ENCODE data around the gene MC1R.

DNA sequence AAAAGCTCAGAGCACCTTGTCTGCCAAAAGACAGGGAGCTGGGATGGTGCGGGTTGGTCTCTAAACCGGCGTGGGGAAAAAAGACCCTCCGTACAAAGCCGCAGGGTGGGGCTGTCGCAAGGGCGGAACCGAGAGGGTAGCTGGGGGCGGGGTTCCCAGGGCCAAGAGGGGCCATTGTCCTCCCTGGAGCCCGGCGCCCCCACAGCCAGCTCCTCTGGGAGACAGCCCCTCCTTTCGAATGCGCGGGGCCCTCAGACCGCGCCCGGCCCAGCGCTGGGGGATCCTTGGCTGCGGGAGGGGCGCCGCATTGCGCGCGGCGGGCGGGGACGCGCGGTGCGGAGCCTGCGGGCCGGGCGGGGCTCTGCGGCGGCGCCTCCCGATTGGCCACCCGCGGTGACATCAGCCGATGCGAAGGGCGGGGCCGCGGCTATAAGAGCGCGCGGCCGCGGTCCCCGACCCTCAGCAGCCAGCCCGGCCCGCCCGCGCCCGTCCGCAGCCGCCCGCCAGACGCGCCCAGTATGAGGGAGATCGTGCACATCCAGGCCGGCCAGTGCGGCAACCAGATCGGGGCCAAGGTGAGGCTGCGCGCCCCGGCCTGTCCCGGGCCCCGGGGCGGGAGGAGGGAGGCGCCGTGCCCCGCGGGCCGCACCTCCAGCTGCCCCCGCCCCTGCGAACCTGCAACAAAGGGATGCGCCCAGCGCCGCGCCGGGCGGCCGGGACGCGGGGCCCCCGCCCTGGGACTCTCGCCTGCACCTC lies 4.4 kb downstream of the MC1R start, which contains the start of gene TUBB3:
- TF ChIP-seq RAD21 (IDR thresholded peaks at IDR 0.05; ENCODE audit: low read depth) (no peak), CTCF (IDR thresholded peaks at IDR 0.05 in 2 of 3, conservative IDR thresholded peaks at IDR 0.05 in 1 of 3; ENCODE audit: borderline replicate concordance in 1 of 3, insufficient read depth in 1 of 3, low read depth in 2 of 3, low read length in 2 of 3) (peak in 2 of 3 experiments; percentile 16 to 17; a peak in 2 of 6 replicates), EZH2phosphoT487 (IDR thresholded peaks at IDR 0.05; ENCODE audit: borderline replicate concordance) (no peak), FOSL1 (IDR thresholded peaks at IDR 0.05; ENCODE audit: low read depth) (no peak), SRF (IDR thresholded peaks at IDR 0.05; ENCODE audit: low read depth) (no peak), POLR2A (IDR thresholded peaks at IDR 0.05; ENCODE audit: borderline replicate concordance, extremely low read depth, insufficient read depth, insufficient read length) (peak; percentile 99), EZH2 (IDR thresholded peaks at IDR 0.05) (no peak), ZNF274 (IDR thresholded peaks at IDR 0.05; ENCODE audit: low read depth, low read length) (no peak), POLR2AphosphoS5 (IDR thresholded peaks at IDR 0.05; ENCODE audit: low read depth, low read length) (peak; percentile 100), SP1 (IDR thresholded peaks at IDR 0.05; ENCODE audit: low read depth) (no peak), SIN3A (IDR thresholded peaks at IDR 0.05; ENCODE audit: low read depth) (no peak)
- TF ChIP-seq, protein P1, sequence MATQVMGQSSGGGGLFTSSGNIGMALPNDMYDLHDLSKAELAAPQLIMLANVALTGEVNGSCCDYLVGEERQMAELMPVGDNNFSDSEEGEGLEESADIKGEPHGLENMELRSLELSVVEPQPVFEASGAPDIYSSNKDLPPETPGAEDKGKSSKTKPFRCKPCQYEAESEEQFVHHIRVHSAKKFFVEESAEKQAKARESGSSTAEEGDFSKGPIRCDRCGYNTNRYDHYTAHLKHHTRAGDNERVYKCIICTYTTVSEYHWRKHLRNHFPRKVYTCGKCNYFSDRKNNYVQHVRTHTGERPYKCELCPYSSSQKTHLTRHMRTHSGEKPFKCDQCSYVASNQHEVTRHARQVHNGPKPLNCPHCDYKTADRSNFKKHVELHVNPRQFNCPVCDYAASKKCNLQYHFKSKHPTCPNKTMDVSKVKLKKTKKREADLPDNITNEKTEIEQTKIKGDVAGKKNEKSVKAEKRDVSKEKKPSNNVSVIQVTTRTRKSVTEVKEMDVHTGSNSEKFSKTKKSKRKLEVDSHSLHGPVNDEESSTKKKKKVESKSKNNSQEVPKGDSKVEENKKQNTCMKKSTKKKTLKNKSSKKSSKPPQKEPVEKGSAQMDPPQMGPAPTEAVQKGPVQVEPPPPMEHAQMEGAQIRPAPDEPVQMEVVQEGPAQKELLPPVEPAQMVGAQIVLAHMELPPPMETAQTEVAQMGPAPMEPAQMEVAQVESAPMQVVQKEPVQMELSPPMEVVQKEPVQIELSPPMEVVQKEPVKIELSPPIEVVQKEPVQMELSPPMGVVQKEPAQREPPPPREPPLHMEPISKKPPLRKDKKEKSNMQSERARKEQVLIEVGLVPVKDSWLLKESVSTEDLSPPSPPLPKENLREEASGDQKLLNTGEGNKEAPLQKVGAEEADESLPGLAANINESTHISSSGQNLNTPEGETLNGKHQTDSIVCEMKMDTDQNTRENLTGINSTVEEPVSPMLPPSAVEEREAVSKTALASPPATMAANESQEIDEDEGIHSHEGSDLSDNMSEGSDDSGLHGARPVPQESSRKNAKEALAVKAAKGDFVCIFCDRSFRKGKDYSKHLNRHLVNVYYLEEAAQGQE (IDR thresholded peaks at IDR 0.05; ENCODE audit: low read depth) = no peak
